GM18870 (cell line): ENCODE data around the gene WDR46.
A peak's percentile ranks its signal among the peaks of the same experiment; 100 is the strongest.

Experiments used
- ATAC-seq: cut with Tn5 transposase; IDR thresholded peaks from one replicate; pipeline ENCODE4 v1.9.1; 2021; ENCODE audit warnings: moderate library complexity; ENCODE audit not compliant: unreplicated experiment

WDR46 gene

GRCh38 chr6:33288921-33289783 is at the start of gene WDR46, which contains the start of gene PFDN6:
Gene WDR46 (minus strand): TSS chr6:33289239. CDS start chr6:33289170, 69 bp downstream.
Gene PFDN6 (plus strand): TSS chr6:33289601. CDS start chr6:33289857, 256 bp downstream.
- peak; percentile 68 for ATAC-seq

GRCh38 chr6:33336495-33336894 is 47.5 kb upstream of the WDR46 start:
- ATAC-seq, result no peak

GRCh38 chr6:33335916-33336315 is 46.9 kb upstream of the WDR46 start:
- no peak for ATAC-seq

- no peak for ATAC-seq
Measured at GRCh38 chr6:33333666-33334065, 44.6 kb upstream of the WDR46 start.

GRCh38 chr6:33330736-33331135 is 41.7 kb upstream of the WDR46 start:
- no peak for ATAC-seq

- no peak for ATAC-seq
Measured at GRCh38 chr6:33329058-33329457, 40.0 kb upstream of the WDR46 start.

GRCh38 chr6:33324125-33324524 is 35.1 kb upstream of the WDR46 start:
- no peak for ATAC-seq

- ATAC-seq, result no peak
Measured at GRCh38 chr6:33323623-33323948, 34.5 kb upstream of the WDR46 start.

GRCh38 chr6:33321227-33321626 is 32.2 kb upstream of the WDR46 start:
- ATAC-seq, result no peak

- no peak for ATAC-seq
Measured at GRCh38 chr6:33320315-33321181, 31.5 kb upstream of the WDR46 start.

- ATAC-seq, result no peak
Measured at GRCh38 chr6:33319939-33320314, 30.9 kb upstream of the WDR46 start.

GRCh38 chr6:33318426-33319073 is 29.5 kb upstream of the WDR46 start:
- ATAC-seq, result no peak

- peak; percentile 59 for ATAC-seq
Measured at GRCh38 chr6:33317669-33318425, 28.8 kb upstream of the WDR46 start, which contains the start of gene ZBTB22. Gene ZBTB22 (minus strand): TSS chr6:33317744. CDS start chr6:33316916, 828 bp downstream.

- ATAC-seq, result no peak
Measured at GRCh38 chr6:33317419-33317668, 28.3 kb upstream of the WDR46 start.

GRCh38 chr6:33316603-33317418 is 27.8 kb upstream of the WDR46 start:
- ATAC-seq, result no peak

GRCh38 chr6:33315793-33316602 is 27.0 kb upstream of the WDR46 start:
- ATAC-seq, result no peak

- ATAC-seq, result no peak
Measured at GRCh38 chr6:33314943-33315792, 26.1 kb upstream of the WDR46 start.

- ATAC-seq, result no peak
Measured at GRCh38 chr6:33314515-33314942, 25.5 kb upstream of the WDR46 start.
